Glomerular visceral epithelial cell (primary cell): ENCODE results near the gene NUP107.

ENCODE experiments used
- DNase-seq: peaks from one replicate; pipeline ENCODE4 v3.0.0-alpha.2; 2016; ENCODE audit errors: extremely low spot score

Gene NUP107

GRCh38 chr12:68739891-68740290 is 53.1 kb downstream of the NUP107 start:
- no peak for DNase-seq

- DNase-seq: no peak
These were observed 56.6 kb downstream of the NUP107 start for GRCh38 chr12:68743356-68743755.

GRCh38 chr12:68745376-68745903 is 58.7 kb downstream of the NUP107 start:
- no peak for DNase-seq

DNA sequence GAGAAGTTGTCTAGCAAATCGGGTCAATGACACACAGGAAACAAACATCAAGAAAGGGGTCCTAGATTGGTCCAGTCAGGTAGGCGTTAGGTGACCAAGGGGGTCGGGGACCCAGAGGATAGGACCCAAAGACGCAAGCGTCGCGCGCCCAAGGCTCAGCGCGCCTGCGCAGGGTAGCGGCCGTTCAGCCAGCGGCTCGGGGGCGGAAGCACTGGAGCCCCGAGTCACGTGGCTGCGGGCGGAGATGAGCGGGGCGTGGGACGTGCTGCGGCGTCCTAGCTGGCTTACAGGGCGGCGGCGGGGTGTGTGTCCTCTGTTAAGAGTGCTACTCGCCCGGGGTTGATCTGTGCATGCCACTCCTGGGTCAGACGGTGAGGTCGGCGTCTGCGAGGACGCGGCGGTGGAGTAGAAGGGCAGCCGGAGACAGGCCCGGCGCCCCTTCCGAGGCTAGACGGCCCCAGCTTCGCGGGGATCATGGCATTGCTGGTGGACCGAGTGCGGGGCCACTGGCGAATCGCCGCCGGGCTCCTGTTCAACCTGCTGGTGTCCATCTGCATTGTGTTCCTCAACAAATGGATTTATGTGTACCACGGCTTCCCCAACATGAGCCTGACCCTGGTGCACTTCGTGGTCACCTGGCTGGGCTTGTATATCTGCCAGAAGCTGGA is 59.3 kb downstream of the NUP107 start, which contains the start of gene SLC35E3:
Gene SLC35E3, plus strand, starts transcription at position 273 of the 668 bp plus-strand sequence. Its CDS starts 202 bp downstream, at position 475.
- peak; percentile 88 for DNase-seq

GRCh38 chr12:68746572-68747180 is 59.9 kb downstream of the NUP107 start:
- DNase-seq: peak; percentile 61

DNA sequence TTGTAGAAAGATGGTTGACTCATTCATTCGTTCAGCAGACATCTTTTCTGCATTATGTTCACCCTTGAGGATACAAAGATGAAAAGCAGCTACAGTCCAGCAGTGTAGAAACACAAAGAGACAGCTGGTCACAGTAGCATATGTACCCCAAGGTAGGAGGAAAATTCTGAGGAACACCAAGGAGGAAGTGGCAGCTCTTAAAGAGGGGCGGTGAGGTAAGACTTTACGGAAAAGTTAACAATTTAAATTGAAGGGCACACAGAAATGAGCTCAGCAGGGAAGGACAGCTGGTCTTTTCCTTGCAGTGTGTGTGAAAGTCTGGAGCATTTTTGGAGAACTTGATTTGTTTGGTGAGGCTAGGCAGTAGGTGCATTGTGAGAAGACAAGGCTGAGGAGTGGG is 62.7 kb downstream of the NUP107 start:
- DNase-seq: no peak

GRCh38 chr12:68749861-68750260 is 63.1 kb downstream of the NUP107 start:
- no peak for DNase-seq

DNA sequence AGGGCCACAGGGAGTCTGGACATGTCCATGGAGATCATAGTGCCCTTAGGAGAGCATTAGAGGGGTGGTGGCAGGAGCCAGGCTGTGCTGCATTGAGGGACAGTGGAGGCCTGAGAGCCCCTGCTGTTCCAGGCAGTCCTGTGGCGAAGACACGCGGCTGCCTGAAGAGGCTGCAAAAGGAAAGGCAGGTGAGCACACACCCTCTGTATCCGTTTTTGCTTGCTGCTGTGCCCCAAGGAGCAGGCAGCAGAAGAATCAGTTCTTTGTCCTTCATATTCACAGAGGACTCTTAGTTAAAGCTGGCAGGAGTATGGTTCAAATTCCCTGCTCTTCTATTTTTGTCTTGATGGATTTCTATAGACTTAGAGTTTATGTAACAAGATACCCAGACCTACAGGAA is 63.7 kb downstream of the NUP107 start:
- DNase-seq: no peak

DNA sequence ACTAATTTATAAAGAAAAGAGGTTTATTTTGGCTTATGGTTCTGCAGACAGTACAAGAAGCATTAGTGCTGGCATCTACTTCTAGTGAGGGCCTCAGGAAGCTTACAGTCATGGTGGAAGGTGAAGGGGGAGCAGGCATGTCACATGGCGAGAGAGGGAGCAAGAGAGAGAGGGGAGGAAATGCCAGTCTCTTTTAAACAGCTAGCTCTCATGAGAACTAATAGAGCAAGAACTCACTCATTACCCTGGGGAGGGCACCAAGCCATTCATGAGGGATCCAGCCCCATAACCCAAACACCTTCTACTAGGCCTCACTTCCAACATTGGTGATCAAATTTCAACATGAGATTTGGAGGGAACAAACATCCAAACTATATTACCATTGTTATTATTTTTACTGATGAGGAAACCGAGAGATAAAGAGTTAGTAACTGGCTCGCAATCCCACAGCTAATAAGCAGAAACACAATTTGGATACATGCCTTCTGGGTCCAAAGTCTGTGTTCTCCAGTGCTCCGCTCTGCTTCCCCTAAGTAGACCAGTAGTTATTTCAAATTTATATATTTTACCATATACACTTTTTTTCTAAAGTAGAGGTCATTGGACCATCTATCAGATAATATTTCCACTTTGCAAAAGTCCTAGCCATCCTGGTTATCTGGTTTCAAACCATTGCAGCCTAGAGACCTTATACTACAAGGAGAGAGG is 68.9 kb downstream of the NUP107 start:
- no peak for DNase-seq

DNA sequence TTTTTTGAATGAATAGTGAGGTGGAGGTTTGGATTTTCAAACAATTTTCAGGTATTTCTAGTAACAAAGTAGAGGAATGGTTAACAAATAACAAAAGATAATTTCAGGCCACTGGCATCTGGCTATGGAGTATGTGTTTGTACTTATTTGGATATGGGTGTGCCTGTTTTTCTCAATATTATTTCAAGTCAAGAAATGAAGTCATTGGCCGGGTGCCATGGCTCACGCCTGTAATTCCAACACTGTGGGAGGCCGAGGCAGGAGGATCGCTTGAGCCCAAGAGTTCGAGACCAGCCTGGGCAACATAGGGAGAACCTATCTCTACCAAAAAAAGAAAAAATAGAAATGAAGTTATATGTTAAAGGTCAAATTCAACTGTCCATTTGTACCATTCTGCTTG is 73.1 kb downstream of the NUP107 start:
- DNase-seq: no peak

- DNase-seq: no peak
These were observed 74.1 kb downstream of the NUP107 start for GRCh38 chr12:68760806-68761441.

DNA sequence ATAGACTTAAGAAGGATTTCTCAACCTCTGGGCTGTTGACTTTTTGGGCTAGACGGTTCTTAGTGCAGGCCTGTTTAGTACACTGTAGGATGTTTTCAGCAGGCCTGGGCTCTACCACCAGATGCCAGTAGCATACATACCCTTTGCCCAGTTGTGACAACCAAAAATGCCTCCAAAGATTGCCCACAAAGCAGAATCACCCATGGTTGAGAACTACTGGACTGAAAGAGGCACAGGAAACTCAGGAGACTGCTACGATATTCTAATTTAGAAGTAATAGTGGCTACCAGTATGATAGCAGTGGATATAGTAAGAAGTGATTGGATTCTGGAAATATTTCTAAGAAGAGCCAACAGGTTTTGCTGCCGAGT is 74.6 kb downstream of the NUP107 start:
- no peak for DNase-seq

DNA sequence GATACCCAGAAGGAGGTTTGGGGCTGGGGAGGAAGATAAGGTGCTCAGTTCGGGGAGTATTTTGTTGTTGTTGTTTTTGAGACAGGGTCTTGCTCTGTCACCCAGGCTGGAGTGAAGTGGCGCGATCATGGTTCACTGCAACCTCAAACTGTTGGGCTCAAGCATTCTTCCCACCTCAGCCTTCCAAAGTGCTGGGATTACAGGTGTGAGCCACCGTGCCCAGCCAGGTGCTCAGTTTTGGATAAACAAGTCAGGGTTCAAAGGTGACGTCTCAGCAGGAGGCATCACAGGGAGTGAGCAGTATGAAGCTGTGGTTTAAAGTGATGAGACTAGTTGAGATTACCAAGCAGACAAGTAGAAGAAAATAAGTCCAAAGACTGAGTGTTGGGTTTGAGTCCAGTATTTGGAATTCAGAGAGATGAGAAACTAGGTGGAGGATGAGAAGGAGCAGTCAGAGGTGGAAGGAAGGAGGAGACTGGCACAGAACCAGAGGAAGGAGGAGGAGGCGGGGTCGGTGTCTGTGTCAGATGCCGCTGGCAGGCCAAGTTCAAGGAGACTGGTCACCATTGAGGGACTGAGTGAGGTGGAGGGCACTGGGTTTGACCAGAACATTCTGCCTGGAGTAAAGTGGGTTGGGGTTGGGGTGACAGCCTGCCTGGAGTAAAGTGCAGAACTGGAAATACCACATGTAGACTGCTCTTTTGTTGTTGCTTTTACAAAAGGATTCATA is 75.3 kb downstream of the NUP107 start:
- no peak for DNase-seq

DNA sequence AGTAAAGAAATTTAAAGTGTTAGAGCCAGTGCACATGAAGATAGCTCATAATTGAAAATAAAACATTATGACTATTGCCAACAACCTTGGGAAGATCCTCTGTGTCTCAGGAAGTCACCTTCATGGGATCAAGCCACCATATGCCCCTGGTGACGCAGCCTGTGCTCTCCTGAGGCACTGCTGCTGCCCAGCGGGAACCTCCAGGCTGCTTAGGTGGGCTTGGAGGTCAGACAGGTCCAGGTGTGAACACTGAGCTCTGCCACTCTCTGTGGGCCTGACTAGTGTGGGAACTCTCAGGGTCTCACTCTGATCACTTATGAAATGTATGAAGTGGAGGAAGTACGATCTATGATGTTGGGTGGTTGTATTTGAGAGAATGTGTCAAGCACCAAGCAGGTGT is 75.9 kb downstream of the NUP107 start:
- no peak for DNase-seq

DNA sequence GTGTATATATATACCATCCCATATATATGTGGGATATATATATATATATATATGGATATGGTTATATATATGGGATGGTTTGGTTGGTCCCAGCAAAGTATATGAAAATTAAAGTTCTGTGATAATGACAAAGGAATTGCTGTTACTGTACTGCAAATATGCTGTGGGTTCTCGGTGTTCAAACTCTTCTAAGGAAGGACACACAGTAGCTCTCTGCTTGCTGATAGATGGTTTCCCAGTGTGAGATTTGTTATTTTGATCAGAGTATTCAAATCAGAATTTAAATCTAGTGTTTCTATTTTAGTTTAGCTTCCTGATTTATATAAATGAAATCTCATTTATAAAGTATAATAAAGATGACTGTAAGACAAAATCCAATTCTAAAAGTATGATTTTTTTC is 78.9 kb downstream of the NUP107 start:
- no peak for DNase-seq

DNA sequence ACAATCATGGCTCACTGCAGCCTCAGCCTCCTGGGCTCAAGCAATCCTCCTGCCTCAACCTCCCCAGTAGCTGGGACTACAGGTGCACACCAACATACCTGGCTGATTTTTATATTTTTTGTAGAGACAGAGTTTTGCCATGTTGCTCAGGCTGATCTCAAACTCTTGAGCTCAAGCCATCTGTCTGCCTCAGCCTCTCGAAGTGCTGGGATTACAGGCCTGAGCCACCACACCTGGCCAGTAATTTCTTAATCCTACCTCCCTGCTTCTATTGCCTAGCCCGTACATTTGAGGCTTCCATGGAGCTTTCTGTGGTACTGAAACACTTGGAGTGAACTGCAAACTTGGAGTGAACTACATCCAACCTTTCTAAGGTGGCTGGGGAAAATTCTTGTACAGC is 79.9 kb downstream of the NUP107 start:
- no peak for DNase-seq

GRCh38 chr12:68767191-68767590 is 80.4 kb downstream of the NUP107 start:
- no peak for DNase-seq

DNA sequence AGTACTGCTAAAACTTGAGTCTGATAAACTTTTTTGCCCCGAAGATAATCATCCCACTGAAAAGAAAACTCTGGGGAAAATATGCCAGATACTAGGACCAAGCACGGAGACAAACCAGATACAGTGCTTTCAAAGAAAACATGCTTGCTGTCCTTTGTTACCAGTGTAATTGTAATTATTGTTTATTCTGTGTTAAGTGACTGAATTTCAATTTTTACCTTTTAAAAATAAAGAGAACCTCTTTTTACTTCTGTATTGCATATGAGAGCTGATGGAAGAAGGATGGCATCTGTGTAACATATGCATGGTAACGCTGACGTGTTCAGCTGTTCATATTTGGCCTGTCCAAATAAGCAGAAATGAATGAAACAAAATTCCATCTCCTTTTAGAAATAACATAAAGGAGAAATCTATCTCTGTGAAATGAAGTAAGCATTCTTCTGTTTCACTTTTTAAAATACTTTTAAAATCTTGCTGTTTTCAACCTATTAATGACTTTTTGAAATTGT is 81.7 kb downstream of the NUP107 start:
- no peak for DNase-seq

DNA sequence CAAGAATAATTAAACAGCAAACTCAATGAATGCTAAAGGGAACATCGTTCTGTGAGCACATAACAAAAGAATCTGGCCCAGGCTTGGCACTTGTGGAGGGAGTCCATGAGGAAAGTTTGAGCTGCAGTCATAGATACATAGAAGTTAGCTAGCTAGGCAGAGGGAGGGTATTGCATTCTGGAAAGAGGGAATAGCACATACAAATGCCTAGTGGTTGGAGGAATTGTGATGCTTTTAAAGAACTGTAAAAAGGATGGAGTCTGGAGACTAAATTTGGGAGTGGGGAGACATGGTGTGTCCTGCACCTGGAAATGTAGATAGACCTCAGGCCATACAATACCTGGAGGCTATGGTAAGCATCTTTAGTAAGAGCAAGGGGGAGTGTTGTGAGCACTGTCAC is 83.2 kb downstream of the NUP107 start:
- DNase-seq: no peak

- no peak for DNase-seq
These were observed 84.6 kb downstream of the NUP107 start for GRCh38 chr12:68771223-68771925.

GRCh38 chr12:68772714-68773113 is 85.9 kb downstream of the NUP107 start:
- no peak for DNase-seq
